ENCODE data around the gene RPS16. TPM values are rescaled to one million over a fixed set of nuclear protein-coding genes. Genes with fewer than 3 reads are reported as not detected.

The RPS16 gene
- total RNA-seq, 1 donor from 2014 or later, result 1,860 TPM

DNA sequence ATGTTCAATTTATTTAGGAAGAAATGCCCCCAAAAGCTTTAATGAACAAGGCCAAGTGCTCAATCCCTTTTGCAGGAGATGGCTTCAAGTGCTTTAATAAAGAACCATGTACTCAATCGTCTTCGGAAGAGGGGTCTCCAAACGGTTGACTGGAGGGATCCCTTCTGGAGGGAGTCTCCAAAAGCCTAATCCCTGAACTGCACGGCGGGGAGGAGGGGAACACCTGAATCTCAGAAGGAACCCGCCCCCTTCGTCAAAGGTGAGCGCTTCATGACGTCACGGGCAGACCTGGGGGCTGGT lies 45.3 kb downstream of the RPS16 start:
- no peak for DNase-seq (ENCODE audit: extremely low spot score, unreplicated experiment)

DNA sequence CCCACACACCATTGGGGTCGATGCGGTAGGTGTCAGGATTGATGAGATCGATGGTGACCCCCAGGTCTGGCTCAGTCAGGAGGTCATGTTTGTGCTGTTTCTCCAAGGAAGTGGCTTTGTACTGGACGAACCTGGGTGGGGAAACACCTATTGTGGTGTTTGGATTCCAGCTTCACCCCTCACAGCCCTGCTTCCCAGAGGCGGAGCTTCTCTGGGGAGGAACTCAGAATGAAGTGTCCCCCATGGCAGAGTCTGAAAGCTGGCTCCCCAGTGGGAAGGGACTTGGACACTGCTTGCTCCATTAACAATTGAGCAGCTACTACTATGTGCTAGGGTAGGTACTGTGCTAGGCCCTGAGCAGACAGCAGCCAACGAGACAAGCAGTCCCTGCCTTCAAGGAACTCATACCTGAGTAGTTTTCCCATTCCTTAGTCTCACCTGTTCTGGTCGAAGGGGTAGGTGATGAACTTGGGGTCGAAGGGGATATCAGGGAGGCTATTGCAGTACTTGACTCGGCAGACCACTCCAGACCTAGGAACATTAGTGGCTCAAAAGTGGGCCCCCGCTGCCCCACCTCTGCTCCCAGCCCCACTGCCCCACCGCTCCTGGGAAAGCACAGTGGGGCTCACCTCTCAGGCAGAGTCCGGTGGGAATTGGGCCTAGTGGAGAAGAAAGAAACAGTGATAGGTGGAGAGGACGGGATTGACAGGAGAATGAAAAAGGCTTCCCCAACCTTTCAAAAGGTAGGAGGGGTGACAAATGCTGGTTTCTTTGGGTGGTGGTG lies 45.9 kb downstream of the RPS16 start:
- Mint-ChIP-seq H3K9me3 (ENCODE audit: unreplicated experiment) (no peaks in the 10 kb centered on the region), H3K4me1 (ENCODE audit: unreplicated experiment) (peaks cover 22% of the 10 kb centered on the region), H3K4me3 (ENCODE audit: unreplicated experiment) (peak overlapping the region; percentile 97), H3K36me3 (ENCODE audit: unreplicated experiment) (peaks cover 32% of the 10 kb centered on the region), H3K27me3 (ENCODE audit: unreplicated experiment) (no peaks in the 10 kb centered on the region), H3K27ac (ENCODE audit: unreplicated experiment) (peak overlapping the region; percentile 98)
- no peak for DNase-seq (ENCODE audit: extremely low spot score, unreplicated experiment)
- no peak for TF ChIP-seq CTCF (IDR thresholded peaks at IDR 0.05)

More for the DNA sequence above, 45.3 kb downstream of the RPS16 start:
- no peak for TF ChIP-seq CTCF (IDR thresholded peaks at IDR 0.05)
- peaks cover 37% of the 10 kb centered on the region for H3K36me3 Mint-ChIP-seq (ENCODE audit: unreplicated experiment)
- H3K4me1 Mint-ChIP-seq (ENCODE audit: unreplicated experiment), result peaks cover 22% of the 10 kb centered on the region
- peak overlapping the region; percentile 98 for H3K27ac Mint-ChIP-seq (ENCODE audit: unreplicated experiment)
- peak overlapping the region; percentile 97 for H3K4me3 Mint-ChIP-seq (ENCODE audit: unreplicated experiment)
- H3K9me3 Mint-ChIP-seq (ENCODE audit: unreplicated experiment), result no peaks in the 10 kb centered on the region
- no peaks in the 10 kb centered on the region for H3K27me3 Mint-ChIP-seq (ENCODE audit: unreplicated experiment)

DNA sequence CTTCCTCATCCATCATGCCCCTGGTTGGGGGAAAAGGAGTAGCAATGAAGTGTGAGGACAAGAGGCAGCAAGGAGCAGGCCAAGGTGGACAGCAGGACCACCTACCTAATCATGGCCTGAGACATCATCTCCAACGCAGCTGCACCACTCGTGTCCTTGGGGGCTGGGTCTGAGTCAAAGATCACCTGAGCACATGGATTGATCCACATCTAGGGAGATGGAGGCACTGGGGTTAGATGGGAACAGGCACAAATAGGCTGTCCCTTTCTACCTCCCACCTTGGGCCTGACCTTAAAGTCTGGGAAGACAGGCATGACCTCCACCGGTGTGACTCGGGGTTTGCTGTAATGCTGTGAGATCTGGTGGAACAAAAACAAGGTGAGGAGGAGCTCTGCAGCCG lies 47.1 kb downstream of the RPS16 start:
- Mint-ChIP-seq H3K36me3 (ENCODE audit: unreplicated experiment) (peaks cover 30% of the 10 kb centered on the region), H3K27ac (ENCODE audit: unreplicated experiment) (peak overlapping the region; percentile 55), H3K27me3 (ENCODE audit: unreplicated experiment) (no peaks in the 10 kb centered on the region), H3K4me3 (ENCODE audit: unreplicated experiment) (peak overlapping the region; percentile 50), H3K9me3 (ENCODE audit: unreplicated experiment) (no peaks in the 10 kb centered on the region), H3K4me1 (ENCODE audit: unreplicated experiment) (peaks cover 22% of the 10 kb centered on the region)
- DNase-seq (ENCODE audit: extremely low spot score, unreplicated experiment), result no peak
- no peak for TF ChIP-seq CTCF (IDR thresholded peaks at IDR 0.05)

- Mint-ChIP-seq H3K27me3 (ENCODE audit: unreplicated experiment) (no peaks in the 10 kb centered on the region), H3K4me3 (ENCODE audit: unreplicated experiment) (no peak overlapping the region), H3K36me3 (ENCODE audit: unreplicated experiment) (peaks cover 32% of the 10 kb centered on the region), H3K4me1 (ENCODE audit: unreplicated experiment) (peaks cover 15% of the 10 kb centered on the region), H3K9me3 (ENCODE audit: unreplicated experiment) (no peaks in the 10 kb centered on the region), H3K27ac (ENCODE audit: unreplicated experiment) (no peak overlapping the region)
- no peak for DNase-seq (ENCODE audit: extremely low spot score, unreplicated experiment)
- no peak for TF ChIP-seq CTCF (IDR thresholded peaks at IDR 0.05)
Observed at GRCh38 chr19:39386557-39386956, 49.2 kb downstream of the RPS16 start.

DNA sequence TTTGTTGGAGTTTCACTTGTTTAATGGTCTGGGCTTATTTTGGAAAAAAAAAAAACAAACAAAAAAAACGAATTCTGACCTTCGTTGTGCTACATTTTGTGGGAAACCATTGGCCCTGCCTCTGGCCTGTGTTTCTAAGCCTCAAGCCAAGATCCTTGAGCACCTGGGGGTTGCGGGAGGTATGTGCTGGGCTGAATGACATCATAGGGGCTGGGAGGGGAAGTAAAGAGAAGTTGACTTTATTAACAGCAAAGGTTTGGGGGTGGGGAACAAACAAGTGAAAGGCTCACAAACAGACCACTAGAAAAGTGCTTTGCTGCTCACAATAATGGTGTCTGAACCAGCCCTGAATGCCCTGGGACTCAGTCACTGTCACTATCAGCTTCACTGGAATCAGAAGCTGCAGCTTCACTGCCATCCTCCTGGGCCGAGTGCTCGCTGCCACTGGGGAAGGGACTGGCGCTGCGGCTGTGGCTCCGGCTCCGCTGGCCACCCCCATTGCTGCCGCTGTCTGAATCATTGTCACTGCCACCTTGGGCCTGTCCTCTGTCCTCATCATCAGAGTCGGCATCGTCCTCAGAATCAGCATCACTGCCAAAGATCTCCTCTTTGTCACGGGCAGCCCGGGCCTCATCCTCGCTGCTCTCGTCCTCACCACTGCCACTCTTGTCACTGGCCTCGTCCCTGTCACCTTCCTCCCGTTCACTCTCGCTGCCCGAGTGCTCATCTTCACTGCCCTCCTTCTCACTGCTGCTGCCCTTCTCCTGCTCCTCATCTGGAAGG lies 49.9 kb downstream of the RPS16 start:
- peaks cover 40% of the 10 kb centered on the region for H3K36me3 Mint-ChIP-seq (ENCODE audit: unreplicated experiment)
- peaks cover 9% of the 10 kb centered on the region for H3K4me1 Mint-ChIP-seq (ENCODE audit: unreplicated experiment)
- DNase-seq (ENCODE audit: extremely low spot score, unreplicated experiment), result no peak
- no peak for TF ChIP-seq CTCF (IDR thresholded peaks at IDR 0.05)
- H3K27me3 Mint-ChIP-seq (ENCODE audit: unreplicated experiment), result no peaks in the 10 kb centered on the region
- H3K4me3 Mint-ChIP-seq (ENCODE audit: unreplicated experiment), result no peak overlapping the region
- H3K27ac Mint-ChIP-seq (ENCODE audit: unreplicated experiment), result peak overlapping the region; percentile 47
- H3K9me3 Mint-ChIP-seq (ENCODE audit: unreplicated experiment), result no peaks in the 10 kb centered on the region
